ENCODE data around the gene EYS. TPM values are rescaled to one million over a fixed set of nuclear protein-coding genes. Genes with fewer than 3 reads are reported as not detected.

The EYS gene
- total RNA-seq, 2 donors from 2014 or later, result not detected

GRCh38 chr6:64736421-64736950 is 970.5 kb downstream of the EYS start:
- no peak for DNase-seq (ENCODE audit: low spot score)
- Histone ChIP-seq H3K9me3 (no peaks in the 10 kb centered on the region), H3K27ac (no peak overlapping the region), H3K4me1 (no peaks in the 10 kb centered on the region), H3K36me3 (no peaks in the 10 kb centered on the region), H3K27me3 (no peaks in the 10 kb centered on the region), H3K4me3 (no peak overlapping the region)
- no peak for TF ChIP-seq CTCF (IDR thresholded peaks at IDR 0.05)

GRCh38 chr6:64733433-64733832 is 973.6 kb downstream of the EYS start:
- Histone ChIP-seq H3K4me1 (no peaks in the 10 kb centered on the region), H3K27ac (no peak overlapping the region), H3K4me3 (no peak overlapping the region), H3K36me3 (no peaks in the 10 kb centered on the region), H3K27me3 (peaks cover 0 to 2% of the 10 kb centered on the region in 2 donors), H3K9me3 (no peaks in the 10 kb centered on the region)
- DNase-seq (ENCODE audit: low spot score), result no peak
- TF ChIP-seq CTCF (IDR thresholded peaks at IDR 0.05), result no peak

- H3K27ac ChIP-seq, result no peak overlapping the region
- peaks cover 0 to 2% of the 10 kb centered on the region in 2 donors for H3K27me3 ChIP-seq
- DNase-seq (ENCODE audit: low spot score), result no peak
- H3K4me1 ChIP-seq, result no peaks in the 10 kb centered on the region
- no peak for TF ChIP-seq CTCF (IDR thresholded peaks at IDR 0.05)
- no peaks in the 10 kb centered on the region for H3K9me3 ChIP-seq
- H3K4me3 ChIP-seq, result no peak overlapping the region
- H3K36me3 ChIP-seq, result no peaks in the 10 kb centered on the region
Observed at GRCh38 chr6:64732888-64733287, 974.1 kb downstream of the EYS start.

- H3K9me3 ChIP-seq, result no peaks in the 10 kb centered on the region
- H3K27me3 ChIP-seq, result peaks cover 0 to 2% of the 10 kb centered on the region in 2 donors
- no peak overlapping the region for H3K4me3 ChIP-seq
- H3K4me1 ChIP-seq, result no peaks in the 10 kb centered on the region
- no peaks in the 10 kb centered on the region for H3K36me3 ChIP-seq
- no peak for TF ChIP-seq CTCF (IDR thresholded peaks at IDR 0.05)
- DNase-seq (ENCODE audit: low spot score), result no peak
- H3K27ac ChIP-seq, result no peak overlapping the region
Observed at GRCh38 chr6:64729522-64729921, 977.5 kb downstream of the EYS start.

- Histone ChIP-seq H3K9me3 (no peaks in the 10 kb centered on the region), H3K27me3 (peaks cover 0 to 2% of the 10 kb centered on the region in 2 donors), H3K4me3 (no peak overlapping the region), H3K36me3 (no peaks in the 10 kb centered on the region), H3K27ac (no peak overlapping the region), H3K4me1 (no peaks in the 10 kb centered on the region)
- DNase-seq (ENCODE audit: low spot score), result no peak
- TF ChIP-seq CTCF (IDR thresholded peaks at IDR 0.05), result no peak
Observed at GRCh38 chr6:64727075-64727474, 980.0 kb downstream of the EYS start.

- H3K4me3 ChIP-seq, result no peak overlapping the region
- no peaks in the 10 kb centered on the region for H3K4me1 ChIP-seq
- no peaks in the 10 kb centered on the region for H3K36me3 ChIP-seq
- no peak for DNase-seq (ENCODE audit: low spot score)
- H3K27ac ChIP-seq, result no peak overlapping the region
- no peaks in the 10 kb centered on the region for H3K9me3 ChIP-seq
- TF ChIP-seq CTCF (IDR thresholded peaks at IDR 0.05), result no peak
- no peaks in the 10 kb centered on the region for H3K27me3 ChIP-seq
Observed at GRCh38 chr6:64724091-64724490, 982.9 kb downstream of the EYS start.

Measured in right atrium auricular region (tissue), 2 donors.